Heart right ventricle (tissue), 16 donors: ENCODE measurements around the gene RARS2. TPM values are rescaled to one million over a fixed set of nuclear protein-coding genes. Genes with fewer than 3 reads are reported as not detected.

Experiments
- ATAC-seq, 8 donors: fragments of 200-7000 bp; cut with Tn5 transposase; one replicate each; pipeline ENCODE4 v1.9.1; 2020; ENCODE audit warnings: mild to moderate bottlenecking in 8 of 8, moderate library complexity in 8 of 8, moderate number of reproducible peaks in 1 of 8
- DNase-seq, 2 donors: peaks; one replicate each; pipeline ENCODE4 v3.0.0-alpha.2; 2020
- H3K27ac ChIP-seq, 10 donors: fragments of 200-600 bp; sonication (generic) in 2 of 10; one replicate each; pipeline versions ENCODE4 v1.5.0 to v1.8.0; 2020 to 2022; ENCODE audit warnings: mild to moderate bottlenecking in 3 of 10
- H3K27me3 ChIP-seq, 7 donors: fragments of 200-600 bp; one replicate each; pipeline ENCODE4 v1.8.0; 2021 to 2022; ENCODE audit warnings: mild to moderate bottlenecking in 2 of 7
- H3K36me3 ChIP-seq, 9 donors: fragments of 200-600 bp; sonication (generic) in 1 of 9; one replicate each; pipeline versions ENCODE4 v1.5.0 to v1.8.0; 2020 to 2022; ENCODE audit warnings: mild to moderate bottlenecking in 2 of 9
- H3K4me1 ChIP-seq, 9 donors: fragments of 200-600 bp; sonication (generic) in 1 of 9; one replicate each; pipeline versions ENCODE4 v1.5.0 to v1.8.0; 2020 to 2022; ENCODE audit warnings: mild to moderate bottlenecking in 4 of 9
- H3K4me3 ChIP-seq, 10 donors: fragments of 200-600 bp; sonication (generic) in 2 of 10; one replicate each; pipeline versions ENCODE4 v1.5.0 to v1.8.0; 2020 to 2022; ENCODE audit warnings: mild to moderate bottlenecking in 7 of 10, moderate library complexity in 2 of 10
- H3K9me3 ChIP-seq, 11 donors: fragments of 200-600 bp in 10 of 11; sonication (generic) in 2 of 11; one replicate each; pipeline versions ENCODE4 v1.5.0 to v1.8.0; 2013 to 2022; ENCODE audit warnings: mild to moderate bottlenecking in 2 of 11, control low read depth in 1 of 11, moderate library complexity in 1 of 11
- CTCF ChIP-seq, 9 donors: fragments of 200-600 bp; sonication (generic) in 2 of 9; IDR thresholded peaks; one replicate each; pipeline versions ENCODE4 v1.5.0 to v1.8.0; 2021 to 2022; ENCODE audit warnings: antibody characterized with exemption in 9 of 9, mild to moderate bottlenecking in 5 of 9, moderate library complexity in 1 of 9
- WGBS, 2 donors: extraction: QIAGEN DNeasy Blood & Tissue Kit; methylation state at CpG; one replicate each; pipeline ENCODE4 v1.1.7; 2013; ENCODE audit warnings: inconsistent platforms in 1 of 2; 5-methylcytosine and 5-hydroxymethylcytosine counted together
- intact Hi-C, 10 donors: fragments of 100-400 bp; cut with DNase I; formaldehyde crosslinking; loops; one replicate each; pipeline versions ENCODE4 v1.11.1 to v1.14.2; 2022
- polyA plus RNA-seq, 2 donors: library from polyadenylated mRNA; stranded (reverse); fragments of 200-250 nt; gene quantifications; one replicate each; pipeline ENCODE4 v1.2.3, GENCODE V29; 2013
- total RNA-seq, 10 donors: library from RNA; stranded (reverse); fragmentation: NEBNext Ultra II Directional in 3 of 10; extraction: Animal tissue kit (Norgen Biotek cat#: 25700) in 3 of 10; gene quantifications; one replicate each; pipeline versions ENCODE4 v1.2.1 to v1.2.4, GENCODE V29; 2021 to 2023
- donor health status: Arrhythmogenic right ventricular cardiomyopathy.
- donor health status: ischemic (EF 13 %, LVEDD 7.1; RV severe dilation, severe dysfunction).
- donor health status: healthy with polysubstance abuse.
- donor health status: DM: no; HTN: yes; CAD: no.
- donor health status: DM: no; HTN: no; CAD: no.
- donor health status: ischemic (EF 25% LVEDD 6.9; RV normal size, moderate dysfunction).
- donor health status: ischemic (EF 25% LVEDD 5.7; RV mildly dilated, moderate dysfunction).
- donor health status: healthy.
- donor health status: DM: yes; HTN: yes; CAD: no.
- donor health status: Ischemic cardiomyopathy.
- donor health status: ischemic (EF 35%, LVEDD 5.7; RV mildly dilated, moderate dysfunction).
- donor health status: nonischemic (EF 11% LVEDD 7.7; RV severe dilation, severe dysfunction).
- donor health status: DM: yes; HTN: yes; CAD: no.
- donor health status: PGD.
- donor health status: ischemic (EF 29% LVEDD 5.4; RV normal size, mild dysfunction).
- donor health status: nonischemic (EF 23%, LVEDD 6.1; RV moderate dilation, normal function).

The RARS2 gene
- total and polyA plus RNA-seq, 12 donors: 12.1 to 26.1 (median 19.8) TPM

DNA sequence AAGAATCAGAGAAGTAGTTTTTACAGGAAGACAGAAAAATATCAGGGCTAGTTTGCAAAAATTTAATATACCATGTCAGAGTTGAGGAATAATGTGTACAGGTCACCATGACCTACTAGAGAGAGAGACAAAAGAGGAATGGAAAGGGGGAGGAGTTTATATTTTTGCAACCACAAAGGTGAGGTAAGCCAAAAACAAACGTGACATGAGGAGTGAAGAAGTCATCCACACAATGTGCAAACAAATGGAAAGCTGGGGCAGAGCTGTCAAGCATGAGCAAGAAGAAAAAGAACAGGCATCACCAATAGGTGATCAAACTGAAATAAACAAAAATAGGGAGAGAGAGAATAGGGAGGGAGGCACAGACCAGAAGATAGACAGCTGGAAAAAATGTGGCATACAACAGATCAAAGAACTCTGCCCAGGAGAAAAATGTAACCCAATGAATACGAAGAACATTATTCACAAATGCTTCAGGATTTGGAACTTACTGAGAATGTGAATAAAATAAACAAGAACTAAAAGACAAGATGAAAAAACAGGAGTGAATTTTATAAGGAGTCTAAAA is 15.5 kb downstream of the RARS2 start:
- TF ChIP-seq CTCF (IDR thresholded peaks at IDR 0.05): no peak
- H3K36me3 ChIP-seq: peaks cover 0 to 19% (median 0%) of the 10 kb centered on the region in 9 donors
- 55 to 57% methylated on average over 2 of the region's 2 CpGs for WGBS, 2 donors
- intact Hi-C loops: no loop called here
- ATAC-seq (peak in 4 of 8 donors; percentile 34 to 72 (median 56)), DNase-seq (no peak)
- H3K4me3 ChIP-seq: no peak overlapping the region
- H3K4me1 ChIP-seq: peaks cover 0 to 39% (median 14%) of the 10 kb centered on the region in 9 donors
- H3K9me3 ChIP-seq: no peaks in the 10 kb centered on the region
- H3K27me3 ChIP-seq: no peaks in the 10 kb centered on the region
- no peak overlapping the region for H3K27ac ChIP-seq

- Histone ChIP-seq H3K36me3 (peaks cover 0 to 22% (median under 1%) of the 10 kb centered on the region in 9 donors), H3K4me1 (peaks cover 0 to 36% (median 14%) of the 10 kb centered on the region in 9 donors), H3K9me3 (no peaks in the 10 kb centered on the region), H3K27ac (no peak overlapping the region), H3K4me3 (no peak overlapping the region), H3K27me3 (no peaks in the 10 kb centered on the region)
- TF ChIP-seq CTCF (IDR thresholded peaks at IDR 0.05): no peak
- 93 to 95% methylated on average over 5 of the region's 5 CpGs for WGBS, 2 donors
- intact Hi-C loops: no loop called here
- DNase-seq: no peak
- ATAC-seq: no peak
Measured at GRCh38 chr6:87573307-87574024, 16.3 kb downstream of the RARS2 start.

DNA sequence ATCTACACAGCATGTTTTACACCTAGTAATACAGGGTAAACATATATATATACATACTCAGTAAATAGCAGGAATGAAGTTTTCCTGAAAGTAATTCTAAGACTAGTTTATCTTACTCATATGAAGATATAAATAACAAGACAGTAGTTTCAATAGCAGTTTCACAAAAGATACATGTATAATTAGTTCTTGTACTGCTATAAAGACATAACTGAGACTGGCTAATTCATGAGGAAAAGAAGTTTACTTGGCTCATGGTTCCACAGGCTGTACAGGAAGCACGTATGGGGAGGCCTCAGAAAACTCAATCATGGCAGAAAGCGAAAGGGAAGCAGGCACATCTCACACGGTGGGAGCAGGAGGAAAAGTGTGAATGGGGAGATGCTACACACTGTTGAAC is 16.9 kb downstream of the RARS2 start:
- intact Hi-C loops: no loop called here
- DNase-seq (no peak), ATAC-seq (no peak)
- peaks cover 0 to 36% (median 14%) of the 10 kb centered on the region in 9 donors for H3K4me1 ChIP-seq
- H3K4me3 ChIP-seq: no peak overlapping the region
- no peaks in the 10 kb centered on the region for H3K9me3 ChIP-seq
- H3K36me3 ChIP-seq: peaks cover 0 to 22% (median 4%) of the 10 kb centered on the region in 9 donors
- TF ChIP-seq CTCF (IDR thresholded peaks at IDR 0.05): no peak
- 88 to 90% methylated on average over 3 of the region's 3 CpGs for WGBS, 2 donors
- no peak overlapping the region for H3K27ac ChIP-seq
- H3K27me3 ChIP-seq: no peaks in the 10 kb centered on the region

DNA sequence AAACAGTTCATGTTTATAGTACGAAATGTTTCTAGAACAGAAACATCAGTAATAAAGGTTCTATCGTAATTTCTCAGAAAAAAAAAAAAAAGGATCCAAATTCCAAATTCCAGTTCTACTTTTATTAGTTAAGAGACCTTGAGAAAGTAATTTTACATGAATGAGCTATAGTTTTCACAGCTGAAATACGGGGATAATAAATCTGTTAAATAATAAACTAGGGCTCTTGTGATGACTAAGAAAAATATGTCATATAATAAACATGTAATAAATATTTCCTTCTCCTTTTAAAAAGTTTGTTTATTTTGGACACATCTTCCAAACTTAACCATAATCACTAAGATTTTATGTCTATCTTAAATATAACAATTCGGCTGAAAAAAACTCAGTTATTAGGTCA is 17.8 kb downstream of the RARS2 start:
- TF ChIP-seq CTCF (IDR thresholded peaks at IDR 0.05): no peak
- WGBS, 2 donors: 72 to 85% methylated on average over 4 of the region's 4 CpGs
- intact Hi-C loops: no loop called here
- DNase-seq (no peak), ATAC-seq (no peak)
- H3K4me1 ChIP-seq: peaks cover 0 to 36% (median 14%) of the 10 kb centered on the region in 9 donors
- no peak overlapping the region for H3K27ac ChIP-seq
- H3K4me3 ChIP-seq: no peak overlapping the region
- peaks cover 0 to 25% (median 4%) of the 10 kb centered on the region in 9 donors for H3K36me3 ChIP-seq
- H3K27me3 ChIP-seq: no peaks in the 10 kb centered on the region
- no peaks in the 10 kb centered on the region for H3K9me3 ChIP-seq
